Neural cell (in vitro differentiated cells): ENCODE data around the gene ZNF283. TPM values are rescaled to one million over a fixed set of nuclear protein-coding genes. Genes with fewer than 3 reads are reported as not detected.

Experiments used
- polyA plus RNA-seq: library from polyadenylated mRNA; depleted of rRNA; stranded (reverse); fragments of >200 nt; gene quantifications from 2 replicates; pipeline ENCODE4 v1.2.3, GENCODE V29; 2014
- TF ChIP-seq, protein P1 (sequence below): fragments of 450-650 bp; IDR thresholded peaks from 2 replicates; pipeline ENCODE4 v1.5.1; 2014; ENCODE audit warnings: antibody characterized with exemption, mild to moderate bottlenecking, moderate library complexity; ENCODE audit not compliant: poor library complexity, severe bottlenecking

Gene ZNF283
- polyA plus RNA-seq, 1 donor from 2014 or later, result 14.9 TPM

DNA sequence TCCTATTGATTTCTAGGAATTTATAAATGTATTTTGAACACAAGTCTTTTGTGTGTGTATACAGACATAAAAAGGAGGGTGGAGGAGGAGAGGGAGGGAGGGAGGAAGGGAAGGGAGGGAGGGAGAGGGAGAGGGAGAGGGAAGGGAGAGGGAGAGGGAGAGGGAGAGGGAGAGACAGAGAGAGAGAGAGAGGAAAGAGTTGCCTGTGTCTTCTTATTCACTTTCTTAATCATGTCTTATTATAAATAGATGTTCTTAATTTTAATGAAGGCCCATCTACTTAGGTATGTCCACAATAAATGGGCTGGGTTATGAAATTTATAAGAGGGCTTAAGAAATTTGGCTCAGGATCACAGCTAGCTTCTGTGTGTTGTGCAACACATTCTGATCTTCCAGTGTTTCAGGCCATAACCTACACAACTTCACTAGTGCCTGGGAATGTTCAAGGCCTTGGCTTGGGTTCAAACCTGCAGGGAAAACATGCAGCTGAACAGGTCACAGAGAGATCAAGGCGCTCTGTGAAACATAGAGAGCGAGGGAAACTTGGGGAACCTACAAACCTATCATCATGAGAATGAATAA lies 68.7 kb downstream of the ZNF283 start (continued):
- TF ChIP-seq, protein P1, sequence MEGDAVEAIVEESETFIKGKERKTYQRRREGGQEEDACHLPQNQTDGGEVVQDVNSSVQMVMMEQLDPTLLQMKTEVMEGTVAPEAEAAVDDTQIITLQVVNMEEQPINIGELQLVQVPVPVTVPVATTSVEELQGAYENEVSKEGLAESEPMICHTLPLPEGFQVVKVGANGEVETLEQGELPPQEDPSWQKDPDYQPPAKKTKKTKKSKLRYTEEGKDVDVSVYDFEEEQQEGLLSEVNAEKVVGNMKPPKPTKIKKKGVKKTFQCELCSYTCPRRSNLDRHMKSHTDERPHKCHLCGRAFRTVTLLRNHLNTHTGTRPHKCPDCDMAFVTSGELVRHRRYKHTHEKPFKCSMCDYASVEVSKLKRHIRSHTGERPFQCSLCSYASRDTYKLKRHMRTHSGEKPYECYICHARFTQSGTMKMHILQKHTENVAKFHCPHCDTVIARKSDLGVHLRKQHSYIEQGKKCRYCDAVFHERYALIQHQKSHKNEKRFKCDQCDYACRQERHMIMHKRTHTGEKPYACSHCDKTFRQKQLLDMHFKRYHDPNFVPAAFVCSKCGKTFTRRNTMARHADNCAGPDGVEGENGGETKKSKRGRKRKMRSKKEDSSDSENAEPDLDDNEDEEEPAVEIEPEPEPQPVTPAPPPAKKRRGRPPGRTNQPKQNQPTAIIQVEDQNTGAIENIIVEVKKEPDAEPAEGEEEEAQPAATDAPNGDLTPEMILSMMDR, result no peak

Other genes with a start within 250 kb of the ZNF283 start
- gene IRGQ, start 231.2 kb upstream of the ZNF283 start, polyA plus RNA-seq, result 156 and 179 TPM in 2 replicates
- 11.9 and 19.9 TPM in 2 replicates for gene ZNF576, start 230.7 kb upstream of the ZNF283 start, polyA plus RNA-seq
- not detected in 2 replicates for gene SRRM5, start 215.2 kb upstream of the ZNF283 start, polyA plus RNA-seq
- 983 and 1,008 TPM in 2 replicates for gene ZNF428, start 207.7 kb upstream of the ZNF283 start, polyA plus RNA-seq
- gene CADM4, start 187.5 kb upstream of the ZNF283 start, polyA plus RNA-seq, result 211 and 220 TPM in 2 replicates
- 1.3 TPM in 1 of 2 replicates, not detected in the other for gene PLAUR, start 157.2 kb upstream of the ZNF283 start, polyA plus RNA-seq
- 0.51 TPM in 1 of 2 replicates, not detected in the other for gene IRGC, start 111.2 kb upstream of the ZNF283 start, polyA plus RNA-seq
- gene SMG9, start 72.4 kb upstream of the ZNF283 start, polyA plus RNA-seq, result 33.0 and 57.5 TPM in 2 replicates
- gene KCNN4, start 46.3 kb upstream of the ZNF283 start, polyA plus RNA-seq, result not detected in 2 replicates
- gene LYPD5, start 24.9 kb upstream of the ZNF283 start, polyA plus RNA-seq, result not detected in 2 replicates
- 14.3 and 22.8 TPM in 2 replicates for gene ZNF404, start 56.6 kb downstream of the ZNF283 start, polyA plus RNA-seq
- 14.9 and 17.5 TPM in 2 replicates for gene ZNF45, start 108.0 kb downstream of the ZNF283 start, polyA plus RNA-seq
- 7.4 and 7.6 TPM in 2 replicates for gene ZNF221, start 123.9 kb downstream of the ZNF283 start, polyA plus RNA-seq
- 17.5 and 21.2 TPM in 2 replicates for gene ZNF155, start 156.9 kb downstream of the ZNF283 start, polyA plus RNA-seq
- 6.7 and 8.4 TPM in 2 replicates for gene ZNF230, start 175.6 kb downstream of the ZNF283 start, polyA plus RNA-seq
- 32.0 and 38.4 TPM in 2 replicates for gene ZNF222, start 198.1 kb downstream of the ZNF283 start, polyA plus RNA-seq
- 17.1 and 22.7 TPM in 2 replicates for gene ZNF223, start 224.7 kb downstream of the ZNF283 start, polyA plus RNA-seq
- gene ZNF284, start 244.8 kb downstream of the ZNF283 start, polyA plus RNA-seq, result 3.5 and 3.8 TPM in 2 replicates